PC-9 (cell line): ENCODE results near the gene NUP133. TPM values are rescaled to one million over a fixed set of nuclear protein-coding genes. Genes with fewer than 3 reads are reported as not detected.

Experiments used
- BruUV-seq: library from RNA; stranded (reverse); fragments of 400-500 nt; replicated peaks from 2 replicates; lab custom pipeline; 2021; lab: Mats Ljungman, UMichigan
- CTCF ChIA-PET: fragments of 300-600 bp; sonication (Branson Sonifier 250); formaldehyde crosslinking; loops from one replicate; lab custom pipeline; 2022; ENCODE audit warnings: antibody characterized with exemption; lab: Charles Lee
- POLR2A ChIA-PET: fragments of 300-600 bp; sonication (Branson Sonifier 250); formaldehyde crosslinking; loops from one replicate; lab custom pipeline; 2022; ENCODE audit warnings: antibody characterized with exemption; ENCODE audit not compliant: unreplicated experiment; lab: Charles Lee
- DNase-seq, 2 experiments: peaks; one replicate each; pipeline versions ENCODE4 v3.0.0 to v3.0.0-alpha.2; 2015 to 2022; ENCODE audit warnings: mixed read lengths in 1 of 2
- H2AFZ ChIP-seq: fragments of 200-600 bp; sonication (generic); 2 replicates; pipeline ENCODE4 v1.8.1; 2017; ENCODE audit warnings: antibody characterized with exemption
- H3F3A ChIP-seq: fragments of 200-600 bp; sonication (generic); 2 replicates; pipeline ENCODE4 v1.8.1; 2017; ENCODE audit warnings: antibody characterized with exemption, mild to moderate bottlenecking, low read depth; ENCODE audit not compliant: insufficient read depth
- H3K27ac ChIP-seq: fragments of 200-600 bp; sonication (generic); 2 replicates; pipeline ENCODE4 v1.6.1; 2016; ENCODE audit warnings: mixed run types
- H3K27me3 ChIP-seq: fragments of 200-600 bp; sonication (generic); 2 replicates; pipeline ENCODE4 v1.6.1; 2016; ENCODE audit warnings: low read depth, mixed run types; ENCODE audit not compliant: insufficient read depth
- H3K36me3 ChIP-seq: fragments of 200-600 bp; sonication (generic); 2 replicates; pipeline ENCODE4 v1.6.1; 2016; ENCODE audit warnings: low read depth, mixed run types
- H3K4me1 ChIP-seq: fragments of 200-600 bp; sonication (generic); replicated peaks from 2 replicates; pipeline ENCODE4 v1.6.1; 2016; ENCODE audit warnings: mixed run types; ENCODE audit not compliant: insufficient read depth
- H3K4me2 ChIP-seq: fragments of 200-600 bp; sonication (generic); 2 replicates; pipeline ENCODE4 v1.6.1; 2017; ENCODE audit warnings: mixed run types
- H3K4me3 ChIP-seq: fragments of 200-600 bp; sonication (generic); 2 replicates; pipeline ENCODE4 v1.6.1; 2016; ENCODE audit warnings: mixed run types
- H3K79me2 ChIP-seq: fragments of 200-600 bp; sonication (generic); 2 replicates; pipeline ENCODE4 v1.6.1; 2017; ENCODE audit warnings: low read depth, mixed run types
- H3K9me2 ChIP-seq: fragments of 200-600 bp; sonication (generic); 2 replicates; pipeline ENCODE4 v1.8.1; 2017; ENCODE audit warnings: mild to moderate bottlenecking; ENCODE audit not compliant: insufficient read depth
- H3K9me3 ChIP-seq: fragments of 200-600 bp; sonication (generic); 2 replicates; pipeline ENCODE4 v1.8.1; 2016; ENCODE audit warnings: low read depth; ENCODE audit not compliant: insufficient read depth
- H4K20me1 ChIP-seq: fragments of 200-600 bp; sonication (generic); 2 replicates; pipeline ENCODE4 v1.8.1; 2017; ENCODE audit not compliant: insufficient read depth
- EZH2 ChIP-seq: fragments of 200-600 bp; sonication (generic); IDR thresholded peaks from 2 replicates; pipeline ENCODE4 v1.8.0; 2017; ENCODE audit warnings: antibody characterized with exemption, low read depth
- intact Hi-C: fragments of 100-400 bp; cut with micrococcal nuclease; formaldehyde crosslinking; loops from one replicate; pipeline ENCODE4 v1.10.0; 2022; ENCODE audit not compliant: unreplicated experiment
- total RNA-seq: library from RNA; stranded (reverse); gene quantifications from 2 replicates; pipeline ENCODE4 v1.2.3, GENCODE V29; 2021
- TF ChIP-seq, protein P1 (sequence below): fragments of 200-600 bp; sonication (generic); conservative IDR thresholded peaks from 2 replicates; pipeline ENCODE4 v1.6.1; 2017; ENCODE audit warnings: mixed run types, antibody characterized with exemption, mild to moderate bottlenecking, moderate library complexity

The NUP133 gene
- total RNA-seq, 1 experiment from 2014 or later, result 38.5 TPM

DNA sequence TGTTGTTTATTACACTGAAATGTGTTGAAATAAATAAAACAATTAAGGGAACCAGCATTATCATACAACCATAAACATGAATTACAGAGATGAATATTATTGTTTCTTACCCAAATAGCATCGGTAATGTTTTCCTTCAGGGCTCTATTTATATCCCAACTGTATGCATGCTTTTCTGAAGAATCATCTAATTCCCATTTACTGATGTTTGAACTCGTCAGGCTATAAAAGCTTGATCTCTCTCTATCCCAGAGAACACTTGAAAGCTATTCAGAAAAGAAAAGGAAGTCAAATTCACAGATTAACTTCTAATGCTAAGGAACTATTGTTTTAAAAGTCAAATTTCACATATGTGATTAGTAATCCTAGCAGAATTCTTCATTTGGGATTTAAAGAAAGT, 12.4 kb downstream of the NUP133 start:
- H3K36me3 ChIP-seq, result 0 out of 2 replicates have a peak, but pooled peaks cover 26% of the 10 kb centered on the region
- no peak overlapping the region for H2AFZ ChIP-seq
- H3K27me3 ChIP-seq, result no peaks in the 10 kb centered on the region
- no peaks in the 10 kb centered on the region for H3K9me2 ChIP-seq
- BruUV-seq, result no TSS peak
- ChIA-PET POLR2A (no interaction called here), CTCF (no interaction called here)
- H3F3A ChIP-seq, result no peaks in the 10 kb centered on the region
- H3K4me1 ChIP-seq, result no peaks in the 10 kb centered on the region
- no peak overlapping the region for H3K4me2 ChIP-seq
- H3K79me2 ChIP-seq, result no peaks in the 10 kb centered on the region
- H3K4me3 ChIP-seq, result no peak overlapping the region
- H3K27ac ChIP-seq, result no peak overlapping the region
- no peaks in the 10 kb centered on the region for H4K20me1 ChIP-seq
- DNase-seq, result no peak
- intact Hi-C loops, result no loop called here
- no peaks in the 10 kb centered on the region for H3K9me3 ChIP-seq
- no peak for TF ChIP-seq EZH2
- TF ChIP-seq, protein P1, sequence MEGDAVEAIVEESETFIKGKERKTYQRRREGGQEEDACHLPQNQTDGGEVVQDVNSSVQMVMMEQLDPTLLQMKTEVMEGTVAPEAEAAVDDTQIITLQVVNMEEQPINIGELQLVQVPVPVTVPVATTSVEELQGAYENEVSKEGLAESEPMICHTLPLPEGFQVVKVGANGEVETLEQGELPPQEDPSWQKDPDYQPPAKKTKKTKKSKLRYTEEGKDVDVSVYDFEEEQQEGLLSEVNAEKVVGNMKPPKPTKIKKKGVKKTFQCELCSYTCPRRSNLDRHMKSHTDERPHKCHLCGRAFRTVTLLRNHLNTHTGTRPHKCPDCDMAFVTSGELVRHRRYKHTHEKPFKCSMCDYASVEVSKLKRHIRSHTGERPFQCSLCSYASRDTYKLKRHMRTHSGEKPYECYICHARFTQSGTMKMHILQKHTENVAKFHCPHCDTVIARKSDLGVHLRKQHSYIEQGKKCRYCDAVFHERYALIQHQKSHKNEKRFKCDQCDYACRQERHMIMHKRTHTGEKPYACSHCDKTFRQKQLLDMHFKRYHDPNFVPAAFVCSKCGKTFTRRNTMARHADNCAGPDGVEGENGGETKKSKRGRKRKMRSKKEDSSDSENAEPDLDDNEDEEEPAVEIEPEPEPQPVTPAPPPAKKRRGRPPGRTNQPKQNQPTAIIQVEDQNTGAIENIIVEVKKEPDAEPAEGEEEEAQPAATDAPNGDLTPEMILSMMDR, result no peak

DNA sequence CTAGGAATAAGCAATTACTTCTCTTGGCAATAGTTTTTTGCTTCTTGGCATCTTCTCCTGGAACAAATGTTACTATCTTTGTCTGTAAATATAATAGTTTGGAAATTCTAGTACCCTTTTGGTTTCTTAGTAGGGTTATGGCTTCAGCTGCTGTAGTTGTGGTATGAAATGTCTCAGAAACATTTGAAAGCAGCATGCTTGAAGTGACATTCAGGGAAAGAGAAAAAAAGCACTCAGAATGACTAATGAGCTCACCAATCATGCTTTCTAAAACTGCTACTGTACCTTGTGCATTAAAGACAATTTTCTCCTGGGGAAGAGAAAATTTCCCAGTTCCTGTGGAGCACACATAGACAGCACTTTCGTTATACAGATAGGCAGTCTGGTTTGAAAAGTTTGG, 21.0 kb downstream of the NUP133 start:
- POLR2A ChIA-PET, result no interaction called here
- Histone ChIP-seq H3K9me2 (no peaks in the 10 kb centered on the region), H3K9me3 (no peaks in the 10 kb centered on the region), H4K20me1 (no peaks in the 10 kb centered on the region), H3F3A (no peaks in the 10 kb centered on the region), H3K27ac (no peak overlapping the region), H3K4me2 (no peak overlapping the region), H3K27me3 (no peaks in the 10 kb centered on the region), H3K79me2 (no peaks in the 10 kb centered on the region), H2AFZ (no peak overlapping the region), H3K4me1 (no peaks in the 10 kb centered on the region), H3K4me3 (no peak overlapping the region), H3K36me3 (peaks cover 27% of the 10 kb centered on the region)
- no TSS peak for BruUV-seq
- no peak for DNase-seq
- CTCF ChIA-PET, result no interaction called here
- TF ChIP-seq EZH2, result no peak
- TF ChIP-seq, protein P1, result no peak
- intact Hi-C loops, result no loop called here

DNA sequence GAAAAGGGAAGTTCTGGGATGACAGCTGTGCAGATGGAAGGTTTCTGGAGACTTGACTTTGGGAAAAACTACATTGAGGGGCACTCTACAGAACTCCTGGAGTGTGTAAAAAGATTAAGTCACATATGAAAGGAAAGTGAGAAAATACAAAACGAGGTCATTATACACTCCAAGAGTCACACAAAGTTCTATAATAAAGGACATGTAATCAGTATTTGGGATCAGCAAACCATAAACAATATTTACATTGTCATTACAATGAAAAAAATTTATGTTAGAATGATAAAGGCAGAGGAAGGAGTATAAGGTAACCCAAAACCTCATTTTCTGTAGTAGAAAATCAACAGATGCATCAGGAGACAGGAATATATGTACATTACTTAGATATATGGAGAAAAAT, 22.8 kb downstream of the NUP133 start:
- CTCF ChIA-PET, result no interaction called here
- TF ChIP-seq, protein P1, result no peak
- TF ChIP-seq EZH2, result no peak
- no peak overlapping the region for H3K27ac ChIP-seq
- H3K4me3 ChIP-seq, result no peak overlapping the region
- H3K79me2 ChIP-seq, result no peaks in the 10 kb centered on the region
- H3K4me1 ChIP-seq, result no peaks in the 10 kb centered on the region
- POLR2A ChIA-PET, result no interaction called here
- no peak overlapping the region for H3K4me2 ChIP-seq
- H3K36me3 ChIP-seq, result peaks cover 29% of the 10 kb centered on the region
- peaks cover 3% of the 10 kb centered on the region; the same call in 1 of the 2 replicates for H3F3A ChIP-seq
- no peaks in the 10 kb centered on the region for H3K27me3 ChIP-seq
- intact Hi-C loops, result no loop called here
- no peak for DNase-seq
- no peaks in the 10 kb centered on the region for H3K9me3 ChIP-seq
- H3K9me2 ChIP-seq, result no peaks in the 10 kb centered on the region
- BruUV-seq, result no TSS peak
- H2AFZ ChIP-seq, result no peak overlapping the region
- no peaks in the 10 kb centered on the region for H4K20me1 ChIP-seq
